D341Med (cell line): ENCODE measurements around the gene SLC24A3.

Experiments used
- DNase-seq: peaks from one replicate; pipeline ENCODE4 v3.0.0; 2012; ENCODE audit warnings: low spot score

Gene SLC24A3

GRCh38 chr20:19212469-19212815, at the start of gene SLC24A3:
Gene SLC24A3, plus strand, starts transcription at chr20:19212642.
- no peak for DNase-seq

- no peak for DNase-seq
Observed at GRCh38 chr20:19170148-19170547, 42.3 kb upstream of the SLC24A3 start.

GRCh38 chr20:19172637-19173036, 39.8 kb upstream of the SLC24A3 start:
- DNase-seq = no peak

- no peak for DNase-seq
Observed at GRCh38 chr20:19176470-19177052, 35.9 kb upstream of the SLC24A3 start.

GRCh38 chr20:19181552-19181951, 30.9 kb upstream of the SLC24A3 start:
- DNase-seq = no peak

- no peak for DNase-seq
Observed at GRCh38 chr20:19185083-19185482, 27.4 kb upstream of the SLC24A3 start.

- DNase-seq = no peak
Observed at GRCh38 chr20:19193349-19193748, 19.1 kb upstream of the SLC24A3 start.

GRCh38 chr20:19205981-19206396, 6.5 kb upstream of the SLC24A3 start:
- DNase-seq = peak; percentile 58

GRCh38 chr20:19207541-19207940, 4.9 kb upstream of the SLC24A3 start:
- no peak for DNase-seq

GRCh38 chr20:19210391-19211155, 1.9 kb upstream of the SLC24A3 start:
- DNase-seq = no peak

- DNase-seq = no peak
Observed at GRCh38 chr20:19211252-19211651, 1.2 kb upstream of the SLC24A3 start.

- peak; percentile 47 for DNase-seq
Observed at GRCh38 chr20:19211661-19212468, 577 bp upstream of the SLC24A3 start.

GRCh38 chr20:19212821-19213502, 520 bp downstream of the SLC24A3 start:
- DNase-seq = peak; percentile 63

- no peak for DNase-seq
Observed at GRCh38 chr20:19213946-19214490, 1.6 kb downstream of the SLC24A3 start.

GRCh38 chr20:19218411-19218810, 6.0 kb downstream of the SLC24A3 start:
- no peak for DNase-seq

GRCh38 chr20:19222520-19223040, 10.1 kb downstream of the SLC24A3 start:
- DNase-seq = no peak

- DNase-seq = no peak
Observed at GRCh38 chr20:19223640-19224039, 11.2 kb downstream of the SLC24A3 start.

GRCh38 chr20:19231359-19232035, 19.1 kb downstream of the SLC24A3 start:
- DNase-seq = no peak

- no peak for DNase-seq
Observed at GRCh38 chr20:19232997-19233794, 20.8 kb downstream of the SLC24A3 start.

GRCh38 chr20:19236371-19237055, 24.1 kb downstream of the SLC24A3 start:
- no peak for DNase-seq
